Measurements from ENCODE around the gene ACRV1.

DNA sequence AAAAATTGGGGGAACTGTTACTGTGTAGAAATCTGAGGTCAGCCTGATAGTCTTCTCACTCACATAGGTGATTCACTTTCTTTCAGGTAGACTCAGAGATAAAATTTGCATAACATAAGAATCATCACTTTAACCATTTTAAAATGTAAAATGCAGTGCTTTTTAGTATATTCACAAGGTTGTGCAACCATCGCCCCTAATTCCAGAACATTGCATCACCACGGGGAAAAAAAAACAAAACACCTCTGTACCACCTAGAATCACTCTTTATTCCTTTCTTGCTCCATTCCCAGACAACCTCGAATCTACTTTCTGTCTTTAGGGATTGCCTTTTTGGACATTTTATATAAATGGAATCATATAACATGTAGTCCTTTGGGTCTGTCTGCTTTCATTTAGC lies 34.8 kb downstream of the ACRV1 start:
- TF ChIP-seq, protein P1, sequence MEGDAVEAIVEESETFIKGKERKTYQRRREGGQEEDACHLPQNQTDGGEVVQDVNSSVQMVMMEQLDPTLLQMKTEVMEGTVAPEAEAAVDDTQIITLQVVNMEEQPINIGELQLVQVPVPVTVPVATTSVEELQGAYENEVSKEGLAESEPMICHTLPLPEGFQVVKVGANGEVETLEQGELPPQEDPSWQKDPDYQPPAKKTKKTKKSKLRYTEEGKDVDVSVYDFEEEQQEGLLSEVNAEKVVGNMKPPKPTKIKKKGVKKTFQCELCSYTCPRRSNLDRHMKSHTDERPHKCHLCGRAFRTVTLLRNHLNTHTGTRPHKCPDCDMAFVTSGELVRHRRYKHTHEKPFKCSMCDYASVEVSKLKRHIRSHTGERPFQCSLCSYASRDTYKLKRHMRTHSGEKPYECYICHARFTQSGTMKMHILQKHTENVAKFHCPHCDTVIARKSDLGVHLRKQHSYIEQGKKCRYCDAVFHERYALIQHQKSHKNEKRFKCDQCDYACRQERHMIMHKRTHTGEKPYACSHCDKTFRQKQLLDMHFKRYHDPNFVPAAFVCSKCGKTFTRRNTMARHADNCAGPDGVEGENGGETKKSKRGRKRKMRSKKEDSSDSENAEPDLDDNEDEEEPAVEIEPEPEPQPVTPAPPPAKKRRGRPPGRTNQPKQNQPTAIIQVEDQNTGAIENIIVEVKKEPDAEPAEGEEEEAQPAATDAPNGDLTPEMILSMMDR (conservative IDR thresholded peaks at IDR 0.05) = no peak
- TF ChIP-seq ZFX (IDR thresholded peaks at IDR 0.05) = no peak

All from C4-2B (cell line).